Osteoblast (primary cell): ENCODE data around the gene WDR72. TPM values are rescaled to one million over a fixed set of nuclear protein-coding genes. Genes with fewer than 3 reads are reported as not detected.
"Not testable (repeated sequence)": the region's sequence is repeated elsewhere in the genome, so short reads cannot be mapped to it uniquely, and the experiment has no call there.

Source experiments
- DNase-seq: peaks from one replicate; pipeline ENCODE4 v3.0.0; 2011; ENCODE audit warnings: low spot score, mixed read lengths; ENCODE audit not compliant: insufficient read length; ENCODE audit errors: missing footprints
- H2AFZ ChIP-seq: 2 replicates; pipeline ENCODE4 v1.6.0; 2011; ENCODE audit warnings: mild to moderate bottlenecking, low read length
- H3K27ac ChIP-seq: 2 replicates; pipeline ENCODE4 v1.5.1; 2011; ENCODE audit warnings: mild to moderate bottlenecking, low read depth, low read length, moderate library complexity
- H3K27me3 ChIP-seq: 2 replicates; pipeline ENCODE4 v1.6.0; 2012; ENCODE audit warnings: mild to moderate bottlenecking, control low read depth, inconsistent platforms, low read length, moderate library complexity; ENCODE audit not compliant: insufficient read depth
- H3K36me3 ChIP-seq: 2 replicates; pipeline ENCODE4 v1.5.1; 2011; ENCODE audit warnings: mild to moderate bottlenecking, low read length, control low read depth, moderate library complexity; ENCODE audit not compliant: insufficient read depth
- H3K4me1 ChIP-seq: 2 replicates; pipeline ENCODE4 v1.5.1; 2011; ENCODE audit warnings: mild to moderate bottlenecking, low read length, control low read depth, moderate library complexity; ENCODE audit not compliant: insufficient read depth
- H3K4me2 ChIP-seq: 2 replicates; pipeline ENCODE4 v1.6.0; 2011; ENCODE audit warnings: mild to moderate bottlenecking, low read length; ENCODE audit not compliant: insufficient read depth
- H3K4me3 ChIP-seq: fragments of 200-600 bp; sonication (generic); 3 replicates; pipeline ENCODE4 v1.5.1; 2012; ENCODE audit warnings: mild to moderate bottlenecking, low read length, inconsistent platforms; ENCODE audit not compliant: insufficient read depth
- H3K79me2 ChIP-seq: 2 replicates; pipeline ENCODE4 v1.6.0; 2012; ENCODE audit warnings: mild to moderate bottlenecking, low read length, control low read depth, inconsistent platforms; ENCODE audit not compliant: insufficient read depth
- H3K9me3 ChIP-seq: 2 replicates; pipeline ENCODE4 v1.5.1; 2011; ENCODE audit warnings: low read depth, low read length, control low read depth
- H4K20me1 ChIP-seq: 2 replicates; pipeline ENCODE4 v1.6.0; 2012; ENCODE audit warnings: mild to moderate bottlenecking, low read length, control low read depth; ENCODE audit not compliant: insufficient read depth
- total RNA-seq: library from RNA; depleted of rRNA; stranded (reverse); fragments of >200 nt; gene quantifications from 2 replicates; pipeline ENCODE4 v1.2.3, GENCODE V29; 2012
- TF ChIP-seq, protein P1 (sequence below): IDR thresholded peaks from 2 replicates; pipeline ENCODE4 v1.5.1; 2011; ENCODE audit warnings: mild to moderate bottlenecking, low read depth, low read length, moderate library complexity; ENCODE audit errors: extremely low read depth

The WDR72 gene
- total RNA-seq, 1 donor, result not detected

DNA sequence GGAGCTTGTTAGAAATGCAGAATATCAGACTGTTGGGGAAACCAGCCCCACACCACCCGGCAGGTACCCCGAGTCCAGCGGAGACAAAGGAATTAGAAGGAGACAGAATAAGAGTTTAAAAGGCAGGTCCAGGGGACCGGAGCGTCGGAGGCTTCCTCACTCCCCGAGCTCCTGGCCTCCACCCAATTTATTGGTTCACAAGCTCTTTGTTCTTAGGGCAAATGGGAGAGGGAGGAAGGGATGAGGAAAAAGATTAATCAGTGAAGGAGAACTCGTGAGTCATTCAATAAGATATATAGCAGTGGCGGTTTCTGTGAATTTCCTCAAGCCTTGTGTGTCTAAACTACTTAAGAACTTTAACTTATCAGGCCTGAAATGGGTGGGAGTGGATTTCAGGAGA, 32.1 kb upstream of the WDR72 start:
- H3K4me3 ChIP-seq, result no peak overlapping the region
- H3K79me2 ChIP-seq, result no peaks in the 10 kb centered on the region
- H3K27ac ChIP-seq, result no peak overlapping the region
- no peaks in the 10 kb centered on the region for H3K27me3 ChIP-seq
- no peaks in the 10 kb centered on the region for H4K20me1 ChIP-seq
- no peaks in the 10 kb centered on the region for H3K36me3 ChIP-seq
- H3K4me1 ChIP-seq, result no peaks in the 10 kb centered on the region
- no peak overlapping the region for H2AFZ ChIP-seq
- peaks cover 3% of the 10 kb centered on the region for H3K9me3 ChIP-seq
- TF ChIP-seq, protein P1, sequence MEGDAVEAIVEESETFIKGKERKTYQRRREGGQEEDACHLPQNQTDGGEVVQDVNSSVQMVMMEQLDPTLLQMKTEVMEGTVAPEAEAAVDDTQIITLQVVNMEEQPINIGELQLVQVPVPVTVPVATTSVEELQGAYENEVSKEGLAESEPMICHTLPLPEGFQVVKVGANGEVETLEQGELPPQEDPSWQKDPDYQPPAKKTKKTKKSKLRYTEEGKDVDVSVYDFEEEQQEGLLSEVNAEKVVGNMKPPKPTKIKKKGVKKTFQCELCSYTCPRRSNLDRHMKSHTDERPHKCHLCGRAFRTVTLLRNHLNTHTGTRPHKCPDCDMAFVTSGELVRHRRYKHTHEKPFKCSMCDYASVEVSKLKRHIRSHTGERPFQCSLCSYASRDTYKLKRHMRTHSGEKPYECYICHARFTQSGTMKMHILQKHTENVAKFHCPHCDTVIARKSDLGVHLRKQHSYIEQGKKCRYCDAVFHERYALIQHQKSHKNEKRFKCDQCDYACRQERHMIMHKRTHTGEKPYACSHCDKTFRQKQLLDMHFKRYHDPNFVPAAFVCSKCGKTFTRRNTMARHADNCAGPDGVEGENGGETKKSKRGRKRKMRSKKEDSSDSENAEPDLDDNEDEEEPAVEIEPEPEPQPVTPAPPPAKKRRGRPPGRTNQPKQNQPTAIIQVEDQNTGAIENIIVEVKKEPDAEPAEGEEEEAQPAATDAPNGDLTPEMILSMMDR, result no peak
- no peak overlapping the region for H3K4me2 ChIP-seq
- DNase-seq, result no peak

DNA sequence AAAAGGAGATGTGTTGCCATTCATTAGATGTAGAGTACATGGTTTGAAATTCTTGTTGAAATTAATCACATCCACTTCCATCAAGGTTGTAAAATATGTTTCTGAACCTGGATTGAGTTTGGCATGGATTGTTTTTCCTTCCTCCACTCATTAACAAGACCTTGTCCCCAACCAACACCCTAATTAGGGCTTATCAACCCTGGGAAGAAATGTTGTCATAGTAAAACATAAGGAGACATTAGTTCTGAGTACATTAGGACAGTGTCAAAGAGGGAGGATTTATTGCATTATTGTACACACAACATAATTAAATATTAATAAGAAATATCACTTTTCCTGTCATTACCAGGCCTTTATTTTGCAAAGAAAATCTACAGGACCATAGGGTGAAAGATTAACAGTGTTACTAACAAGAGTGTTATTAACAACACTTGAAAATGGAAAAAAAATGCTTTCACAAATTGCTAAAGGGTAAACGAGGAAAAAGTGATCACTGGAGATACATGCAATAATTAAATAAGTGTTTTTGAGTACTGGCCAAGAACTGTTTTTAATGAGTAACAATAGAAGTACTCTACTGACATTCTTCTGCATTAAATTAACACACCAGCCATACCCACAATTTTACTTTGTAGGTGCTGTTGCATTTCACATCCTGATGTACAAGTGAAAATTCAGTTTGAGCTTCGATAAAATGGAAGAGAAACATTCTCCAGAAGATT, 30.4 kb upstream of the WDR72 start:
- H3K79me2 ChIP-seq, result no peaks in the 10 kb centered on the region
- H4K20me1 ChIP-seq, result no peaks in the 10 kb centered on the region
- no peaks in the 10 kb centered on the region for H3K36me3 ChIP-seq
- TF ChIP-seq, protein P1, result no peak
- H3K27ac ChIP-seq, result no peak overlapping the region
- no peak overlapping the region for H3K4me3 ChIP-seq
- no peaks in the 10 kb centered on the region for H3K4me1 ChIP-seq
- DNase-seq, result no peak
- no peak overlapping the region for H2AFZ ChIP-seq
- peaks cover 3% of the 10 kb centered on the region for H3K9me3 ChIP-seq
- no peaks in the 10 kb centered on the region for H3K27me3 ChIP-seq
- no peak overlapping the region for H3K4me2 ChIP-seq

GRCh38 chr15:53786401-53786800, 26.9 kb upstream of the WDR72 start:
- no peak overlapping the region for H2AFZ ChIP-seq
- no peak overlapping the region for H3K4me2 ChIP-seq
- no peak overlapping the region for H3K27ac ChIP-seq
- DNase-seq, result no peak
- no peaks in the 10 kb centered on the region for H3K27me3 ChIP-seq
- H3K36me3 ChIP-seq, result no peaks in the 10 kb centered on the region
- H3K9me3 ChIP-seq, result no peaks in the 10 kb centered on the region
- H4K20me1 ChIP-seq, result no peaks in the 10 kb centered on the region
- H3K79me2 ChIP-seq, result no peaks in the 10 kb centered on the region
- H3K4me3 ChIP-seq, result no peak overlapping the region
- TF ChIP-seq, protein P1, result no peak
- H3K4me1 ChIP-seq, result no peaks in the 10 kb centered on the region

DNA sequence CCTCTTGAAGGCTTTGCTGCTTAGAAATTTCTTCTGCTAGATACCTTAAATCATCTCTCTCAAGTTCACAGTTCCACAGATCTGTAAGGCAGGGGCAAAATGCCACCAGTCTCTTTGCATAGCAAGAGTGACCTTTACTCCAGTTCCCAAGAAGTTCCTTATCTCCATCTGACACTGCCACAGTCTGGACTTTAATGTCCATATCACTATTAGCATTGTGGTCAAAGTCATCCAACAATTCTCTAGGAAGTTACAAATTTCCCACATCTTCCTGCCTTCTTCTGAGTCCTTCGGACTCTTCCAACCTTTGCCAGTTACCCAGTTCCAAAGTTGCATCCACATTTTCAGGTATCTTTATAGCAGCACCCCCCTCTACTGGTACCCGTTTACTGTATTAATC, 25.8 kb upstream of the WDR72 start:
- H3K4me3 ChIP-seq, H3K27me3 ChIP-seq, H2AFZ ChIP-seq, H3K4me2 ChIP-seq, H4K20me1 ChIP-seq, H3K4me1 ChIP-seq, H3K36me3 ChIP-seq, DNase-seq, H3K27ac ChIP-seq, H3K79me2 ChIP-seq, H3K9me3 ChIP-seq: not testable (repeated sequence)
